HepG2 (cell line): Measurements from ENCODE around the gene ECE2. TPM values are rescaled to one million over a fixed set of nuclear protein-coding genes. Genes with fewer than 3 reads are reported as not detected.

ENCODE experiments used
- ATAC-seq: fragments of 200-7000 bp; cut with Tn5 transposase; 3 replicates; pipeline ENCODE4 v1.9.1; 2020; ENCODE audit warnings: mild to moderate bottlenecking, moderate library complexity
- BruUV-seq: library from RNA; stranded (reverse); fragments of 400-500 nt; replicated peaks from 2 replicates; lab custom pipeline; 2021; lab: Mats Ljungman, UMichigan
- CTCF ChIA-PET: fragments of 300-600 bp; formaldehyde crosslinking; extraction: SDS; loops from one replicate; lab custom pipeline; 2021; ENCODE audit warnings: low total read pairs, inconsistent platforms, low intra/inter-chr PET ratio; lab: Yijun Ruan, JAX
- POLR2A ChIA-PET: fragments of 350-600 bp; sonication (Branson Sonifier 250); formaldehyde crosslinking; loops from one replicate; lab custom pipeline; 2020; ENCODE audit warnings: antibody characterized with exemption, inconsistent platforms; lab: Yijun Ruan, JAX
- DNase-seq: peaks from one replicate; pipeline ENCODE4 v3.0.0-alpha.2; 2015; ENCODE audit warnings: low spot score
- FAIRE-seq: peaks from 3 replicates; lab custom pipeline; 2011; peaks lifted over from hg19 to GRCh38; lab: Jason Lieb, UNC
- H2AFZ ChIP-seq: one replicate; pipeline ENCODE4 v1.6.1; 2011; ENCODE audit warnings: low read length, inconsistent platforms
- H3K27ac ChIP-seq: fragments of 300-600 bp; 3 replicates; pipeline ENCODE4 v1.8.0; 2011; ENCODE audit warnings: mixed run types, mild to moderate bottlenecking, mixed read lengths, low read length, inconsistent platforms; ENCODE audit not compliant: insufficient read depth; ENCODE audit errors: extremely low read length
- H3K27me3 ChIP-seq, 2 experiments: fragments of 200-600 bp in 1 of 2; 2 replicates in 1 of 2; 3 replicates in 1 of 2; pipeline versions ENCODE4 v1.6.0 to v1.8.0; 2011; ENCODE audit warnings: low read length in 2 of 2, mild to moderate bottlenecking in 2 of 2, moderate library complexity in 2 of 2, inconsistent platforms in 1 of 2; ENCODE audit not compliant: insufficient read depth in 2 of 2, control insufficient read depth in 1 of 2
- H3K36me3 ChIP-seq, 2 experiments: fragments of 200-600 bp in 1 of 2; replicated peaks in 1 of 2; 2 replicates in 1 of 2; 3 replicates in 1 of 2; pipeline versions ENCODE4 v1.5.1 to v1.8.0; 2011; ENCODE audit warnings: low read length in 2 of 2, inconsistent platforms in 1 of 2; ENCODE audit not compliant: insufficient read depth in 2 of 2, control insufficient read depth in 1 of 2
- H3K4me1 ChIP-seq: 2 replicates; pipeline ENCODE4 v1.5.1; 2012; ENCODE audit warnings: low read length, inconsistent platforms; ENCODE audit not compliant: insufficient read depth
- H3K4me2 ChIP-seq: 2 replicates; pipeline ENCODE4 v1.6.0; 2011; ENCODE audit warnings: low read depth, low read length, inconsistent platforms
- H3K4me3 ChIP-seq, 3 experiments: fragments of 200-600 bp in 1 of 3; sonication (generic), shearing (Covaris generic) in 1 of 3; replicated peaks in 1 of 3; 2 replicates each; pipeline ENCODE4 v1.5.1; 2011 to 2016; ENCODE audit warnings: low read length in 3 of 3, inconsistent platforms in 2 of 3, low read depth in 2 of 3, mild to moderate bottlenecking in 2 of 3, control low read depth in 1 of 3, mixed read lengths in 1 of 3; ENCODE audit not compliant: insufficient read depth in 1 of 3
- H3K79me2 ChIP-seq: one replicate; pipeline ENCODE4 v1.6.1; 2011; ENCODE audit warnings: low read length, inconsistent platforms; ENCODE audit not compliant: insufficient read depth
- H3K9ac ChIP-seq: 2 replicates; pipeline ENCODE4 v1.6.0; 2011; ENCODE audit warnings: mild to moderate bottlenecking, low read depth, low read length, inconsistent platforms; ENCODE audit not compliant: insufficient read depth
- H3K9me3 ChIP-seq: 2 replicates; pipeline ENCODE4 v1.5.1; 2012; ENCODE audit warnings: mild to moderate bottlenecking, low read length
- H4K20me1 ChIP-seq: 2 replicates; pipeline ENCODE4 v1.6.0; 2011; ENCODE audit warnings: inconsistent platforms, mild to moderate bottlenecking, low read length, moderate library complexity; ENCODE audit not compliant: insufficient read depth
- CEBPG ChIP-seq: IDR thresholded peaks from 2 replicates; pipeline ENCODE4 v1.6.1; 2016
- ELF3 ChIP-seq: IDR thresholded peaks from 2 replicates; pipeline ENCODE4 v1.6.1; 2016; ENCODE audit warnings: missing genetic modification reagents, missing compliant biosample characterization
- KAT7 ChIP-seq: IDR thresholded peaks from 2 replicates; pipeline ENCODE4 v1.6.1; 2018; ENCODE audit warnings: borderline replicate concordance, missing compliant biosample characterization
- RARA ChIP-seq: IDR thresholded peaks from 2 replicates; pipeline ENCODE4 v1.6.1; 2016; ENCODE audit warnings: missing genetic modification reagents, missing compliant biosample characterization
- REXO4 ChIP-seq: sonication (generic); formaldehyde crosslinking; IDR thresholded peaks from 2 replicates; pipeline ENCODE4 v1.8.0; 2022; ENCODE audit warnings: missing genetic modification reagents, mild to moderate bottlenecking, borderline replicate concordance
- SCMH1 ChIP-seq: sonication (generic); formaldehyde crosslinking; IDR thresholded peaks from 2 replicates; pipeline ENCODE4 v1.9.0; 2021; ENCODE audit warnings: missing genetic modification reagents, mild to moderate bottlenecking, borderline replicate concordance
- ZBTB38 ChIP-seq: sonication (generic); formaldehyde crosslinking; IDR thresholded peaks from 2 replicates; pipeline ENCODE4 v1.5.1; 2020; ENCODE audit warnings: mild to moderate bottlenecking, missing genetic modification reagents
- ZNF3 ChIP-seq: IDR thresholded peaks from 2 replicates; pipeline ENCODE4 v1.7.0; 2017; ENCODE audit warnings: inconsistent platforms
- ZNF30 ChIP-seq: sonication (generic); formaldehyde crosslinking; IDR thresholded peaks from 2 replicates; pipeline ENCODE4 v1.5.0; 2020; ENCODE audit warnings: mild to moderate bottlenecking, missing genetic modification reagents
- ZNF441 ChIP-seq: sonication (generic); formaldehyde crosslinking; IDR thresholded peaks from 2 replicates; pipeline ENCODE4 v1.7.0; 2021; ENCODE audit warnings: missing genetic modification reagents, borderline replicate concordance
- ZNF512 ChIP-seq: sonication (generic); formaldehyde crosslinking; IDR thresholded peaks from 2 replicates; pipeline ENCODE4 v1.4.0; 2020; ENCODE audit warnings: mild to moderate bottlenecking, missing genetic modification reagents
- ZNF543 ChIP-seq: sonication (generic); formaldehyde crosslinking; IDR thresholded peaks from 2 replicates; pipeline ENCODE4 v1.4.0; 2020; ENCODE audit warnings: mild to moderate bottlenecking, missing genetic modification reagents
- ZNF670 ChIP-seq: sonication (generic); formaldehyde crosslinking; IDR thresholded peaks from 2 replicates; pipeline ENCODE4 v1.8.0; 2022; ENCODE audit warnings: mild to moderate bottlenecking, missing genetic modification reagents, borderline replicate concordance
- ZNF766 ChIP-seq: sonication (generic); formaldehyde crosslinking; IDR thresholded peaks from 2 replicates; pipeline ENCODE4 v1.5.0; 2020; ENCODE audit warnings: missing genetic modification reagents, borderline replicate concordance
- ZNF784 ChIP-seq: sonication (generic); formaldehyde crosslinking; IDR thresholded peaks from 2 replicates; pipeline ENCODE4 v1.5.1; 2020; ENCODE audit warnings: missing genetic modification reagents, mild to moderate bottlenecking, borderline replicate concordance
- ZNF83 ChIP-seq: sonication (generic); formaldehyde crosslinking; IDR thresholded peaks from 2 replicates; pipeline ENCODE4 v1.4.0; 2020; ENCODE audit warnings: missing genetic modification reagents, mild to moderate bottlenecking, borderline replicate concordance
- WGBS: methylation state at CpG from one replicate; pipeline ENCODE4 v1.1.6; 2017; ENCODE audit warnings: low lambda C conversion rate; 5-methylcytosine and 5-hydroxymethylcytosine counted together
- in situ Hi-C: cut with HindIII; loops from 2 replicates; pipeline ENCODE4 v1.10.0; 2017; ENCODE audit warnings: low pct_unique_long_range_greater_than_20kb; ENCODE audit not compliant: extremely low pct_ligation_motif_present
- intact Hi-C: fragments of 100-400 bp; cut with micrococcal nuclease; formaldehyde crosslinking; loops from one replicate; pipeline ENCODE4 v1.10.0; 2022; ENCODE audit not compliant: unreplicated experiment
- polyA plus RNA-seq, 8 experiments: library from polyadenylated mRNA; depleted of rRNA in 3 of 8; stranded (reverse) in 7 of 8; unstranded in 1 of 8; fragments of >200 nt; fragmentation: Illumina TruSeq in 4 of 8; extraction: Trizol in 4 of 8; gene quantifications; 2 replicates each; pipeline versions ENCODE4 v1.2.1 to v1.2.3, GENCODE V29; 2011 to 2016; ENCODE audit warnings: low read depth in 4 of 8, missing spikeins in 1 of 8, mixed read lengths in 1 of 8; ENCODE audit not compliant: insufficient read depth in 1 of 8
- total RNA-seq, 5 experiments: library from RNA; depleted of rRNA; stranded (reverse); fragments of >200 nt; fragmentation: Illumina TruSeq; extraction: Trizol; gene quantifications; 2 replicates each; pipeline ENCODE4 v1.2.3, GENCODE V29; 2016; ENCODE audit warnings: low read depth in 1 of 5
- TF ChIP-seq, protein P1 (sequence below): fragments of 450-650 bp; IDR thresholded peaks from 2 replicates; pipeline ENCODE4 v1.6.1; 2016

Gene ECE2
- total and polyA plus RNA-seq, 2 of the 13 experiments (the other 11 are each of a cell fraction or from before 2014, with no cell fraction given), result not detected

GRCh38 chr3:184238246-184238818 is 37.5 kb upstream of the ECE2 start:
- no TSS peak for BruUV-seq
- WGBS, result 45% methylated on average over 9 of the region's 13 CpGs
- Histone ChIP-seq H3K4me2 (no peak overlapping the region), H3K9me3 (no peaks in the 10 kb centered on the region), H2AFZ (no peak overlapping the region), H3K27me3 (peaks cover 10 to 55% of the 10 kb centered on the region in 2 experiments; a peak in 4 of 5 replicates), H4K20me1 (peaks cover 4% of the 10 kb centered on the region), H3K79me2 (no peaks in the 10 kb centered on the region), H3K9ac (no peak overlapping the region), H3K4me3 (no peak overlapping the region), H3K4me1 (peaks cover 24% of the 10 kb centered on the region), H3K36me3 (peaks cover 5 to 8% of the 10 kb centered on the region in 2 experiments; a peak in 4 of 5 replicates), H3K27ac (no peak overlapping the region)
- in situ Hi-C loops, result no loop called here
- DNase-seq, result no peak
- POLR2A ChIA-PET, result no interaction called here
- ATAC-seq, result no peak
- TF ChIP-seq, protein P1, sequence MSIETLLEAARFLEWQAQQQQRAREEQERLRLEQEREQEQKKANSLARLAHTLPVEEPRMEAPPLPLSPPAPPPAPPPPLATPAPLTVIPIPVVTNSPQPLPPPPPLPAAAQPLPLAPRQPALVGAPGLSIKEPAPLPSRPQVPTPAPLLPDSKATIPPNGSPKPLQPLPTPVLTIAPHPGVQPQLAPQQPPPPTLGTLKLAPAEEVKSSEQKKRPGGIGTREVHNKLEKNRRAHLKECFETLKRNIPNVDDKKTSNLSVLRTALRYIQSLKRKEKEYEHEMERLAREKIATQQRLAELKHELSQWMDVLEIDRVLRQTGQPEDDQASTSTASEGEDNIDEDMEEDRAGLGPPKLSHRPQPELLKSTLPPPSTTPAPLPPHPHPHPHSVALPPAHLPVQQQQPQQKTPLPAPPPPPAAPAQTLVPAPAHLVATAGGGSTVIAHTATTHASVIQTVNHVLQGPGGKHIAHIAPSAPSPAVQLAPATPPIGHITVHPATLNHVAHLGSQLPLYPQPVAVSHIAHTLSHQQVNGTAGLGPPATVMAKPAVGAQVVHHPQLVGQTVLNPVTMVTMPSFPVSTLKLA, result no peak
- TF ChIP-seq ELF3 (CRISPR knock-in tag), result no peak
- no peak for TF ChIP-seq CEBPG (CRISPR knock-in tag)
- TF ChIP-seq ZNF441, result no peak
- no peak for TF ChIP-seq ZNF3 (CRISPR knock-in tag)
- TF ChIP-seq SCMH1 (CRISPR knock-in tag), result no peak
- no peak for TF ChIP-seq ZNF83 (CRISPR knock-in tag)
- TF ChIP-seq ZNF784 (CRISPR knock-in tag), result no peak
- TF ChIP-seq ZNF543 (CRISPR knock-in tag), result no peak
- TF ChIP-seq REXO4 (CRISPR knock-in tag), result no peak
- no peak for TF ChIP-seq ZNF670 (CRISPR knock-in tag)
- no peak for TF ChIP-seq RARA
- no peak for TF ChIP-seq ZNF766 (CRISPR knock-in tag)
- TF ChIP-seq KAT7 (CRISPR knock-in tag), result no peak
- no peak for TF ChIP-seq ZNF30 (CRISPR knock-in tag)
- no peak for TF ChIP-seq ZNF512 (CRISPR knock-in tag)
- no peak for TF ChIP-seq ZBTB38 (CRISPR knock-in tag)
- no peak for FAIRE-seq
- CTCF ChIA-PET, result no interaction called here
- intact Hi-C loops, result no loop called here
